HepG2 (cell line): ENCODE data around the gene M1AP. TPM values are rescaled to one million over a fixed set of nuclear protein-coding genes. Genes with fewer than 3 reads are reported as not detected.

ENCODE experiments used
- ASH2L ChIP-seq: fragments of 300-600, 200-600 bp; sonication (generic); IDR thresholded peaks from 2 replicates; pipeline ENCODE4 v1.7.0; 2017; ENCODE audit warnings: low read depth, mild to moderate bottlenecking, moderate library complexity, mixed read lengths, low read length; ENCODE audit not compliant: insufficient read length
- CBX5 ChIP-seq: sonication (generic); formaldehyde crosslinking; IDR thresholded peaks from 2 replicates; pipeline ENCODE4 v1.4.0; 2020; ENCODE audit warnings: missing genetic modification reagents, borderline replicate concordance
- FOXC1 ChIP-seq: sonication (generic); formaldehyde crosslinking; IDR thresholded peaks from 2 replicates; pipeline ENCODE4 v1.8.0; 2022; ENCODE audit warnings: mild to moderate bottlenecking, missing genetic modification reagents, borderline replicate concordance
- FOXO4 ChIP-seq: sonication (generic); formaldehyde crosslinking; conservative IDR thresholded peaks from 2 replicates; pipeline ENCODE4 v1.8.1; 2023; ENCODE audit warnings: missing genetic modification reagents
- HES4 ChIP-seq: sonication (generic); formaldehyde crosslinking; IDR thresholded peaks from 2 replicates; pipeline ENCODE4 v1.9.0; 2021; ENCODE audit warnings: mild to moderate bottlenecking, missing genetic modification reagents, borderline replicate concordance
- IKZF1 ChIP-seq: fragments of 450-650 bp; IDR thresholded peaks from 2 replicates; pipeline ENCODE4 v1.7.1; 2016
- JUND ChIP-seq: sonication (generic); formaldehyde crosslinking; IDR thresholded peaks from 2 replicates; pipeline ENCODE4 v1.8.0; 2022; ENCODE audit warnings: mild to moderate bottlenecking, missing genetic modification reagents
- MZF1 ChIP-seq: sonication (generic); formaldehyde crosslinking; IDR thresholded peaks from 2 replicates; pipeline ENCODE4 v1.8.1; 2023; ENCODE audit warnings: mild to moderate bottlenecking, missing genetic modification reagents, borderline replicate concordance
- NCOA1 ChIP-seq: sonication (generic); formaldehyde crosslinking; IDR thresholded peaks from 2 replicates; pipeline ENCODE4 v1.9.0; 2021; ENCODE audit warnings: missing genetic modification reagents
- PAF1 ChIP-seq: IDR thresholded peaks from 2 replicates; pipeline ENCODE4 v1.6.1; 2016; ENCODE audit warnings: missing genetic modification reagents, missing compliant biosample characterization
- POGK ChIP-seq: sonication (generic); formaldehyde crosslinking; conservative IDR thresholded peaks from 2 replicates; pipeline ENCODE4 v1.8.0; 2022; ENCODE audit warnings: mild to moderate bottlenecking, moderate library complexity, missing genetic modification reagents
- RBM22 ChIP-seq: fragments of 200-400 bp; formaldehyde crosslinking; optimal IDR thresholded peaks from 2 replicates; pipeline ENCODE3; 2017; ENCODE audit warnings: mild to moderate bottlenecking, low read length, moderate library complexity
- RFXANK ChIP-seq: IDR thresholded peaks from 2 replicates; pipeline ENCODE4 v1.6.1; 2016
- SAFB2 ChIP-seq: sonication (generic); formaldehyde crosslinking; IDR thresholded peaks from 2 replicates; pipeline ENCODE4 v1.5.1; 2020; ENCODE audit warnings: missing genetic modification reagents, low read depth, mild to moderate bottlenecking, borderline replicate concordance
- SRSF4 ChIP-seq: fragments of 200-400 bp; formaldehyde crosslinking; IDR thresholded peaks from one replicate; pipeline ENCODE4 v1.6.1; 2018; ENCODE audit warnings: mild to moderate bottlenecking, low read depth, low read length, moderate library complexity; ENCODE audit not compliant: poor library complexity, severe bottlenecking
- ZMAT5 ChIP-seq: sonication (generic); formaldehyde crosslinking; IDR thresholded peaks from 2 replicates; pipeline ENCODE4 v1.5.0; 2020; ENCODE audit warnings: mild to moderate bottlenecking, low read depth, missing genetic modification reagents, borderline replicate concordance
- ZNF121 ChIP-seq: sonication (generic); formaldehyde crosslinking; IDR thresholded peaks from 2 replicates; pipeline ENCODE4 v1.5.0; 2020; ENCODE audit warnings: mild to moderate bottlenecking, missing genetic modification reagents
- ZNF263 ChIP-seq: sonication (generic); formaldehyde crosslinking; IDR thresholded peaks from 2 replicates; pipeline ENCODE4 v1.4.0; 2020; ENCODE audit warnings: missing genetic modification reagents
- ZNF343 ChIP-seq: sonication (generic); formaldehyde crosslinking; IDR thresholded peaks from 2 replicates; pipeline ENCODE4 v1.4.0; 2020; ENCODE audit warnings: mild to moderate bottlenecking, missing genetic modification reagents
- ZNF572 ChIP-seq: sonication (generic); formaldehyde crosslinking; IDR thresholded peaks from 2 replicates; pipeline ENCODE4 v1.5.1; 2020; ENCODE audit warnings: mild to moderate bottlenecking, missing genetic modification reagents
- ZNF674 ChIP-seq: sonication (generic); formaldehyde crosslinking; IDR thresholded peaks from 2 replicates; pipeline ENCODE4 v1.5.0; 2020; ENCODE audit warnings: low read depth, mild to moderate bottlenecking, missing genetic modification reagents
- ZNF780A ChIP-seq: sonication (generic); formaldehyde crosslinking; IDR thresholded peaks from 2 replicates; pipeline ENCODE4 v1.8.0; 2022; ENCODE audit warnings: mild to moderate bottlenecking, missing genetic modification reagents, moderate library complexity
- ZNF790 ChIP-seq: sonication (generic); formaldehyde crosslinking; IDR thresholded peaks from 2 replicates; pipeline ENCODE4 v1.8.0; 2022; ENCODE audit warnings: missing genetic modification reagents, mild to moderate bottlenecking, borderline replicate concordance
- ZNF879 ChIP-seq: sonication (generic); formaldehyde crosslinking; IDR thresholded peaks from 2 replicates; pipeline ENCODE4 v1.8.1; 2023; ENCODE audit warnings: missing genetic modification reagents
- ZSCAN25 ChIP-seq: sonication (generic); formaldehyde crosslinking; IDR thresholded peaks from 2 replicates; pipeline ENCODE4 v1.8.0; 2022; ENCODE audit warnings: mild to moderate bottlenecking, missing genetic modification reagents
- polyA plus RNA-seq, 8 experiments: library from polyadenylated mRNA; depleted of rRNA in 3 of 8; stranded (reverse) in 7 of 8; unstranded in 1 of 8; fragments of >200 nt; fragmentation: Illumina TruSeq in 4 of 8; extraction: Trizol in 4 of 8; gene quantifications; 2 replicates each; pipeline versions ENCODE4 v1.2.1 to v1.2.3, GENCODE V29; 2011 to 2016; ENCODE audit warnings: low read depth in 4 of 8, missing spikeins in 1 of 8, mixed read lengths in 1 of 8; ENCODE audit not compliant: insufficient read depth in 1 of 8
- total RNA-seq, 5 experiments: library from RNA; depleted of rRNA; stranded (reverse); fragments of >200 nt; fragmentation: Illumina TruSeq; extraction: Trizol; gene quantifications; 2 replicates each; pipeline ENCODE4 v1.2.3, GENCODE V29; 2016; ENCODE audit warnings: low read depth in 1 of 5
- TF ChIP-seq, protein P1 (sequence below): IDR thresholded peaks from 2 replicates; pipeline ENCODE4 v1.6.1; 2016

The M1AP gene
- total and polyA plus RNA-seq, 2 of the 13 experiments (the other 11 are each of a cell fraction or from before 2014, with no cell fraction given) = not detected

- TF ChIP-seq ZSCAN25 (CRISPR knock-in tag) (0 out of 2 replicates have a peak, but pooled peaks have one; percentile 3), NCOA1 (CRISPR knock-in tag) (no peak), HES4 (CRISPR knock-in tag) (no peak), IKZF1 (no peak), ZNF343 (CRISPR knock-in tag) (no peak), ZNF674 (CRISPR knock-in tag) (no peak), SAFB2 (CRISPR knock-in tag) (0 out of 2 replicates have a peak, but pooled peaks have one; percentile 18), ASH2L (no peak), ZNF572 (CRISPR knock-in tag) (no peak), ZMAT5 (CRISPR knock-in tag) (no peak), JUND (CRISPR knock-in tag) (no peak), ZNF263 (peak; percentile 86), ZNF879 (CRISPR knock-in tag) (peak; percentile 61; the same call in 1 of the 2 replicates), CBX5 (CRISPR knock-in tag) (no peak), PAF1 (no peak), MZF1 (CRISPR knock-in tag) (no peak), RBM22 (no peak), FOXO4 (CRISPR knock-in tag) (0 out of 2 replicates have a peak, but pooled peaks have one; percentile 27), FOXC1 (no peak), ZNF121 (CRISPR knock-in tag) (no peak), ZNF780A (CRISPR knock-in tag) (0 out of 2 replicates have a peak, but pooled peaks have one; percentile 14), POGK (CRISPR knock-in tag) (no peak; the same call in 1 of the 2 replicates), RFXANK (CRISPR knock-in tag) (no peak), SRSF4 (peak; percentile 37), ZNF790 (CRISPR knock-in tag) (no peak)
- TF ChIP-seq, protein P1, sequence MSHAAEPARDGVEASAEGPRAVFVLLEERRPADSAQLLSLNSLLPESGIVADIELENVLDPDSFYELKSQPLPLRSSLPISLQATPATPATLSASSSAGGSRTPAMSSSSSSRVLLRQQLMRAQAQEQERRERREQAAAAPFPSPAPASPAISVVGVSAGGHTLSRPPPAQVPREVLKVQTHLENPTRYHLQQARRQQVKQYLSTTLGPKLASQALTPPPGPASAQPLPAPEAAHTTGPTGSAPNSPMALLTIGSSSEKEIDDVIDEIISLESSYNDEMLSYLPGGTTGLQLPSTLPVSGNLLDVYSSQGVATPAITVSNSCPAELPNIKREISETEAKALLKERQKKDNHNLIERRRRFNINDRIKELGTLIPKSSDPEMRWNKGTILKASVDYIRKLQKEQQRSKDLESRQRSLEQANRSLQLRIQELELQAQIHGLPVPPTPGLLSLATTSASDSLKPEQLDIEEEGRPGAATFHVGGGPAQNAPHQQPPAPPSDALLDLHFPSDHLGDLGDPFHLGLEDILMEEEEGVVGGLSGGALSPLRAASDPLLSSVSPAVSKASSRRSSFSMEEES (CRISPR knock-in tag) = no peak
Observed at GRCh38 chr2:74528600-74529356, 119.4 kb downstream of the M1AP start (continued).
